WI38 (cell line): ENCODE data around the gene ABCC9.
"Not testable (repeated sequence)": the region's sequence is repeated elsewhere in the genome, so short reads cannot be mapped to it uniquely, and the experiment has no call there.

Experiments used
- H3K4me3 ChIP-seq: 2 replicates; pipeline ENCODE4 v1.5.1; 2011; ENCODE audit warnings: low read depth, mild to moderate bottlenecking, control low read depth, low read length
- CTCF ChIP-seq: IDR thresholded peaks from 2 replicates; pipeline ENCODE4 v1.5.1; 2012; ENCODE audit warnings: low read depth, mild to moderate bottlenecking, control low read depth, low read length

ABCC9 gene

GRCh38 chr12:21911832-21912231 is 29.4 kb downstream of the ABCC9 start:
- H3K4me3 ChIP-seq: no peak overlapping the region

GRCh38 chr12:21910657-21911056 is 30.6 kb downstream of the ABCC9 start:
- no peak overlapping the region for H3K4me3 ChIP-seq
- no peak for TF ChIP-seq CTCF

More at GRCh38 chr12:21911832-21912231, 29.4 kb downstream of the ABCC9 start:
- no peak for TF ChIP-seq CTCF

- H3K4me3 ChIP-seq: no peak overlapping the region
- no peak for TF ChIP-seq CTCF
Observed at GRCh38 chr12:21907948-21908837, 33.0 kb downstream of the ABCC9 start.

GRCh38 chr12:21906919-21907493 is 34.2 kb downstream of the ABCC9 start:
- TF ChIP-seq CTCF: no peak
- H3K4me3 ChIP-seq: no peak overlapping the region

- H3K4me3 ChIP-seq: not testable (repeated sequence)
Observed at GRCh38 chr12:21899532-21899931, 41.7 kb downstream of the ABCC9 start.

- no peak overlapping the region for H3K4me3 ChIP-seq
- TF ChIP-seq CTCF: no peak
Observed at GRCh38 chr12:21895651-21896050, 45.6 kb downstream of the ABCC9 start.

- TF ChIP-seq CTCF: no peak
- no peak overlapping the region for H3K4me3 ChIP-seq
Observed at GRCh38 chr12:21894792-21895595, 46.2 kb downstream of the ABCC9 start.
